H9 (cell line): ENCODE data around the gene ARHGAP15. TPM values are rescaled to one million over a fixed set of nuclear protein-coding genes. Genes with fewer than 3 reads are reported as not detected.

ENCODE experiments used
- DNase-seq: peaks from one replicate; pipeline ENCODE4 v3.0.0-alpha.2; 2017
- H2AFZ ChIP-seq: one replicate; pipeline ENCODE4 v1.6.1; 2013; ENCODE audit warnings: mild to moderate bottlenecking, low read length, control low read depth, moderate library complexity
- H2AK5ac ChIP-seq: 2 replicates; pipeline ENCODE4 v1.6.1; 2013; ENCODE audit warnings: low read length, control low read depth, mixed read lengths; ENCODE audit not compliant: insufficient read length
- H2BK120ac ChIP-seq: one replicate; pipeline ENCODE4 v1.6.1; 2013; ENCODE audit warnings: low read depth, mild to moderate bottlenecking, low read length, control low read depth, inconsistent platforms; ENCODE audit not compliant: poor library complexity, severe bottlenecking
- H2BK12ac ChIP-seq: 2 replicates; pipeline ENCODE4 v1.6.1; 2013; ENCODE audit warnings: low read length, control low read depth, mixed read lengths, low read depth; ENCODE audit not compliant: insufficient read length
- H2BK15ac ChIP-seq: 2 replicates; pipeline ENCODE4 v1.6.1; 2013; ENCODE audit warnings: low read depth, low read length, control low read depth
- H2BK20ac ChIP-seq: one replicate; pipeline ENCODE4 v1.6.1; 2013; ENCODE audit warnings: low read depth, mild to moderate bottlenecking, low read length, control low read depth, inconsistent platforms; ENCODE audit not compliant: poor library complexity, severe bottlenecking
- H2BK5ac ChIP-seq: 2 replicates; pipeline ENCODE4 v1.6.1; 2013; ENCODE audit warnings: low read length, control low read depth, mixed read lengths; ENCODE audit not compliant: insufficient read length
- H3K14ac ChIP-seq: 2 replicates; pipeline ENCODE4 v1.6.1; 2013; ENCODE audit warnings: low read length, control low read depth; ENCODE audit not compliant: insufficient read depth
- H3K18ac ChIP-seq: 2 replicates; pipeline ENCODE4 v1.6.1; 2013; ENCODE audit warnings: low read depth, mild to moderate bottlenecking, mixed read lengths, low read length, control low read depth; ENCODE audit not compliant: insufficient read length
- H3K23ac ChIP-seq: 2 replicates; pipeline ENCODE4 v1.6.1; 2013; ENCODE audit warnings: low read length, control low read depth, mixed read lengths, low read depth; ENCODE audit not compliant: insufficient read length
- H3K23me2 ChIP-seq: 2 replicates; pipeline ENCODE4 v1.6.1; 2013; ENCODE audit warnings: low read depth, mild to moderate bottlenecking, mixed read lengths, low read length, control low read depth; ENCODE audit not compliant: insufficient read length, poor library complexity, severe bottlenecking
- H3K27ac ChIP-seq: 2 replicates; pipeline ENCODE4 v1.5.1; 2013; ENCODE audit warnings: low read length, control low read depth, mixed read lengths, low read depth; ENCODE audit not compliant: insufficient read length
- H3K27me3 ChIP-seq: 2 replicates; pipeline ENCODE4 v1.6.1; 2013; ENCODE audit warnings: low read length, control low read depth, inconsistent platforms; ENCODE audit not compliant: insufficient read depth
- H3K4ac ChIP-seq: 2 replicates; pipeline ENCODE4 v1.6.1; 2013; ENCODE audit warnings: low read depth, mild to moderate bottlenecking, control low read depth, inconsistent platforms, low read length, moderate library complexity
- H3K4me1 ChIP-seq: 2 replicates; pipeline ENCODE4 v1.6.1; 2013; ENCODE audit warnings: low read length, control low read depth, inconsistent platforms; ENCODE audit not compliant: insufficient read depth
- H3K4me2 ChIP-seq: 2 replicates; pipeline ENCODE4 v1.6.1; 2013; ENCODE audit warnings: low read length, control low read depth, mixed read lengths; ENCODE audit not compliant: insufficient read length, insufficient read depth
- H3K56ac ChIP-seq: 2 replicates; pipeline ENCODE4 v1.6.1; 2013; ENCODE audit warnings: low read depth, mild to moderate bottlenecking, mixed read lengths, low read length, control low read depth; ENCODE audit not compliant: insufficient read length
- H3K79me1 ChIP-seq: 2 replicates; pipeline ENCODE4 v1.6.1; 2013; ENCODE audit warnings: low read depth, mild to moderate bottlenecking, moderate library complexity, low read length, control low read depth, inconsistent platforms; ENCODE audit not compliant: insufficient read depth, poor library complexity, severe bottlenecking
- H3K79me2 ChIP-seq: 2 replicates; pipeline ENCODE4 v1.6.1; 2013; ENCODE audit warnings: low read length, control low read depth, inconsistent platforms; ENCODE audit not compliant: insufficient read depth
- H3K9ac ChIP-seq: 2 replicates; pipeline ENCODE4 v1.6.1; 2013; ENCODE audit warnings: low read length, control low read depth, mixed read lengths; ENCODE audit not compliant: insufficient read length; ENCODE audit errors: extremely low read depth
- H3K9me3 ChIP-seq: one replicate; pipeline ENCODE4 v1.6.1; 2013; ENCODE audit warnings: low read depth, low read length, inconsistent platforms; ENCODE audit not compliant: control insufficient read depth
- H3T11ph ChIP-seq: one replicate; pipeline ENCODE4 v1.6.1; 2013; ENCODE audit warnings: mild to moderate bottlenecking, low read length, control low read depth, inconsistent platforms
- H4K20me1 ChIP-seq: one replicate; pipeline ENCODE4 v1.6.1; 2013; ENCODE audit not compliant: control insufficient read depth, insufficient read length, insufficient read depth
- H4K5ac ChIP-seq: 2 replicates; pipeline ENCODE4 v1.6.1; 2013; ENCODE audit warnings: low read depth, mild to moderate bottlenecking, mixed read lengths, low read length, control low read depth; ENCODE audit not compliant: insufficient read length
- H4K8ac ChIP-seq: replicated peaks from 2 replicates; pipeline ENCODE4 v1.6.1; 2013; ENCODE audit warnings: low read length, control low read depth, mixed read lengths, low read depth; ENCODE audit not compliant: insufficient read length
- H4K91ac ChIP-seq: 2 replicates; pipeline ENCODE4 v1.6.1; 2013; ENCODE audit warnings: low read depth, mild to moderate bottlenecking, moderate library complexity, mixed read lengths, low read length, control low read depth; ENCODE audit not compliant: insufficient read length
- H3K27ac Mint-ChIP-seq, 3 experiments: 2 replicates in 2 of 3; 3 replicates in 1 of 3; pipeline ENCODE4 v1.8.0; 2020 to 2021; ENCODE audit warnings: mixed read lengths in 3 of 3, mild to moderate bottlenecking in 1 of 3, moderate library complexity in 1 of 3
- H3K27me3 Mint-ChIP-seq: 2 replicates; pipeline ENCODE4 v1.8.0; 2021; ENCODE audit warnings: low read depth, mild to moderate bottlenecking, moderate library complexity, mixed read lengths
- H3K36me3 Mint-ChIP-seq, 3 experiments: 2 replicates in 2 of 3; 3 replicates in 1 of 3; pipeline ENCODE4 v1.8.0; 2020 to 2021; ENCODE audit warnings: low read depth in 3 of 3, mixed read lengths in 3 of 3; ENCODE audit not compliant: insufficient read depth in 1 of 3
- H3K4me1 Mint-ChIP-seq, 2 experiments: 2 replicates each; pipeline ENCODE4 v1.8.0; 2020; ENCODE audit warnings: mixed read lengths in 2 of 2
- H3K4me3 Mint-ChIP-seq, 2 experiments: 2 replicates in 1 of 2; 3 replicates in 1 of 2; pipeline ENCODE4 v1.8.0; 2020 to 2021; ENCODE audit warnings: mild to moderate bottlenecking in 2 of 2, mixed read lengths in 2 of 2, moderate library complexity in 1 of 2
- H3K9me3 Mint-ChIP-seq, 2 experiments: 2 replicates in 1 of 2; 3 replicates in 1 of 2; pipeline ENCODE4 v1.8.0; 2020; ENCODE audit warnings: mild to moderate bottlenecking in 2 of 2, mixed read lengths in 2 of 2, moderate library complexity in 1 of 2
- WGBS: extraction: QIAGEN DNeasy Blood & Tissue Kit; methylation state at CpG from one replicate; pipeline ENCODE4 v1.1.7; 2013; ENCODE audit warnings: missing lambda C conversion rate, low lambda C conversion rate, mixed read lengths; ENCODE audit not compliant: insufficient read length; ENCODE audit errors: extremely low coverage; 5-methylcytosine and 5-hydroxymethylcytosine counted together
- total RNA-seq: library from RNA; stranded (reverse); gene quantifications from 2 replicates; pipeline ENCODE4 v1.2.1, GENCODE V29; 2021
- TF ChIP-seq, protein P1 (sequence below): fragments of 200-600 bp; sonication (generic); conservative IDR thresholded peaks from 3 replicates; pipeline ENCODE4 v1.8.0; 2021; ENCODE audit warnings: antibody characterized with exemption, mild to moderate bottlenecking

ARHGAP15 gene
- total RNA-seq, 1 experiment from 2014 or later: not detected

DNA sequence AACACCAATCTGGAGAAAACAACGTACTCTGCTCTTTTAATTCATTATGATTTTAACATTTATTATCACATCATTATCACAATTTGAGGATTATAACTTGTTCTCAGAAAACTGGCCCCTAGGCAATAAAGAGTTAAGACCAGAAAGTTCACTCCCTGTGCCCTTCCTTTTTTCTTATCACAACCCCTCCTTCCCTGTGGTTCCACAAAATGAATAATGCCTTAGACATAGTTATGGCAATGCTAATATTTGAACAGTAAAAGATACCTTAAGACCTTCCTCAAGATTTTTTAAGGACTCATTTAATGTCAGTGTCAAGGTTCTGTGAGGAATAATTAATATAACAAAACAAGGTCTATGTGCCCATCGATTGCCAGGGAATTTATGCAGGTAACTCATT lies 596.2 kb downstream of the ARHGAP15 start:
- Histone ChIP-seq H3K27me3 (no peaks in the 10 kb centered on the region), H4K91ac (no peak overlapping the region), H2BK12ac (no peak overlapping the region), H3K27ac (no peak overlapping the region), H4K20me1 (no peaks in the 10 kb centered on the region), H2AK5ac (no peak overlapping the region), H3K79me2 (no peaks in the 10 kb centered on the region), H4K8ac (no peak overlapping the region), H3K56ac (no peak overlapping the region), H3K4me1 (no peaks in the 10 kb centered on the region), H3K9ac (no peak overlapping the region), H3K14ac (no peak overlapping the region), H2BK15ac (no peak overlapping the region), H3K4me2 (no peak overlapping the region), H3K23me2 (no peaks in the 10 kb centered on the region), H3K9me3 (no peaks in the 10 kb centered on the region), H2AFZ (no peak overlapping the region), H3K4ac (no peak overlapping the region), H3T11ph (no peak overlapping the region), H2BK20ac (no peak overlapping the region), H2BK120ac (no peak overlapping the region), H3K18ac (no peak overlapping the region), H4K5ac (no peak overlapping the region), H3K79me1 (no peaks in the 10 kb centered on the region), H2BK5ac (no peak overlapping the region), H3K23ac (no peak overlapping the region)
- Mint-ChIP-seq H3K4me1 (peaks cover 13% of the 10 kb centered on the region in 2 experiments), H3K9me3 (no peaks in the 10 kb centered on the region), H3K4me3 (no peak overlapping the region), H3K36me3 (no peaks in the 10 kb centered on the region), H3K27me3 (no peaks in the 10 kb centered on the region), H3K27ac (no peak overlapping the region)
- WGBS: no CpG with 5 or more reads among the region's 2 CpGs
- DNase-seq: no peak
- TF ChIP-seq, protein P1, sequence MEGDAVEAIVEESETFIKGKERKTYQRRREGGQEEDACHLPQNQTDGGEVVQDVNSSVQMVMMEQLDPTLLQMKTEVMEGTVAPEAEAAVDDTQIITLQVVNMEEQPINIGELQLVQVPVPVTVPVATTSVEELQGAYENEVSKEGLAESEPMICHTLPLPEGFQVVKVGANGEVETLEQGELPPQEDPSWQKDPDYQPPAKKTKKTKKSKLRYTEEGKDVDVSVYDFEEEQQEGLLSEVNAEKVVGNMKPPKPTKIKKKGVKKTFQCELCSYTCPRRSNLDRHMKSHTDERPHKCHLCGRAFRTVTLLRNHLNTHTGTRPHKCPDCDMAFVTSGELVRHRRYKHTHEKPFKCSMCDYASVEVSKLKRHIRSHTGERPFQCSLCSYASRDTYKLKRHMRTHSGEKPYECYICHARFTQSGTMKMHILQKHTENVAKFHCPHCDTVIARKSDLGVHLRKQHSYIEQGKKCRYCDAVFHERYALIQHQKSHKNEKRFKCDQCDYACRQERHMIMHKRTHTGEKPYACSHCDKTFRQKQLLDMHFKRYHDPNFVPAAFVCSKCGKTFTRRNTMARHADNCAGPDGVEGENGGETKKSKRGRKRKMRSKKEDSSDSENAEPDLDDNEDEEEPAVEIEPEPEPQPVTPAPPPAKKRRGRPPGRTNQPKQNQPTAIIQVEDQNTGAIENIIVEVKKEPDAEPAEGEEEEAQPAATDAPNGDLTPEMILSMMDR: no peak
